ENCODE data around the gene ELP4.
"Not testable (repeated sequence)": the region's sequence is repeated elsewhere in the genome, so short reads cannot be mapped to it uniquely, and the experiment has no call there.

The ELP4 gene

DNA sequence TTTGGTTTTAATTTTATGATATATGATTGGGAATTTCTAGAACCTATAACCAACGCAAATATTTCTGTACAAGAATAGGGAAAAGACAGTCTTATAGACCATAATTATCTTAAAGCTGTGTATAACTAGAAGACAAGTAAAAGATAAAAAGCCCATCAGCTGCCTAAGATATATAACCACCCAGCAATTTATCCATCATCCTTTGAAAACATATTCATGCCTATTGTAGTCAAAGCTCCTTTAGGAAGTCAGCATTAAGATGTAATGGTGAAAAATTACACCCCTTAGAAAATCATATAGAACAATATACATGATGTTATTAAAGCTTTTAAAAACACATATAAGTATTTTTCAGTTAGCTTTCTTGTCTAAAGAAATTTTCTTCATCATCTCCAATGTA lies 46.4 kb downstream of the ELP4 start:
- no peak for DNase-seq

DNA sequence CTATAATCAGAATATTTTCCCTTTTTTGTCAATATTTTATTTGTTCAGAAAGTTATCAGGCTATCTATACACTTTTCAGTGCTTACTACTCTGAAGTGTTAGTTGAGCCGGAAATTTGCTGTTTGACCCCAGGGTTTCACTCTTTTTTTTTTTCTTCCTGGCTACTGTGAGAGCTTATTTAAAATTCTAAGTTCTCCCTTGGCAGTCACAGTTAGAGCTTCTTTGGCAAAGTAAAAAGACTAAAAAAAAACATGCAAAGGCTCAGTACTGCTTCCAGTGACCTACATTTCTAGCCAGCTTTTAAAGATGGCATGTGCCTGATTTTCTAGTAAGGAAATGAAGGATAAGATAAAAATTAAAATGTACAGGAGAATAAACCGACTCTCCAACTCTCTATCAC lies 48.4 kb downstream of the ELP4 start:
- no peak for DNase-seq

GRCh38 chr11:31560842-31561476 lies 51.4 kb downstream of the ELP4 start:
- DNase-seq = no peak

GRCh38 chr11:31564517-31564916 lies 55.0 kb downstream of the ELP4 start:
- not testable (repeated sequence) for DNase-seq

DNA sequence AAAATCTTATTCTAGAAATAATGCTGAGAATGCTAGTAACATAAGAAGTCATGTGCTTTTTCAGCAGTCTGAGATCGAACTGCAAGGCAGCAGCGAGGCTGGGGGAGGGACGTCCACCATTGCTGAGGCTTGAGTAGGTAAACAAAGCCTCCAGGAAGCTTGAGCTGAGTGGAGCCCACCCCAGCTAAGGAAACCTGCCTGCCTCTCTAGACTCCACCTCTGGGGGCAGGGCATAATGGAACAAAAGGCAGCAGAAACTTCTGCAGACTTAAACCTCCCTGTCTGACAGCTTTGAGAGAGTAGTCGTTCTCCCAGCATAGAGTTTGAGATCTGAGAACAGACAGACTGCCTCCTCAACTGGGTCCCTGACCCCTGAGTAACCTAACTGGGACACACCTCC lies 64.6 kb downstream of the ELP4 start:
- DNase-seq = not testable (repeated sequence)

DNA sequence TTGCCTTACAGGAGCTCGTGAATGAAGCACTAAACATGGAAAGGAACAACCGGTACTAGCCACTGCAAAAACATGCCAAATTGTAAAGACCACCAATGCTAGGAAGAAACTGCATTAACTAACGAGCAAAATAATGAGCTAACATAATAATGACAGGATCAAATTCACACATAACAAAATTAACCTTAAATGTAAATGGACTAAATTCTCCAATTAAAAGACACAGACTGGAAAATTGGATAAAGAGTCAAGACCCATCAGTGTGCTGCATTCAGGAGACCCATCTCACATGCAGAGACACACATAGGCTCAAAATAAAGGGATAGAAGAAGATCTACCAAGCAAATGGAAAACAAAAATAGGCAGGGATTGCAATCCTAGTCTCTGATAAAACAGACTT lies 66.2 kb downstream of the ELP4 start:
- not testable (repeated sequence) for DNase-seq

DNA sequence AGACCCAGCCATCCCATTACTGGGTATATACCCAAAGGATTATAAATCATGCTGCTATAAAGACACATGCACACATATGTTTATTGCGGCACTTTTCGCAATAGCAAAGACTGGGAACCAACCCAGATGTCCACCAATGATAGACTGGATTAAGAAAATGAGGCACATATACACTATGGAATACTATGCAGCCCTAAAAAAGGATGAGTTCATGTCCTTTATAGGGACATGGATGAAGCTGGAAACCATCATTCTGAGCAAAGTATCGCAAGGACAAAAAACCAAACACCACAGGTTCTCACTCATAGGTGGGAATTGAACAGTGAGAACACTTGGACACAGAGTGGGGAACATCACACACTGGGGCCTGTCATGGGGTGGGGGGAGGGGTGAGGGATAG lies 69.8 kb downstream of the ELP4 start:
- not testable (repeated sequence) for DNase-seq

DNA sequence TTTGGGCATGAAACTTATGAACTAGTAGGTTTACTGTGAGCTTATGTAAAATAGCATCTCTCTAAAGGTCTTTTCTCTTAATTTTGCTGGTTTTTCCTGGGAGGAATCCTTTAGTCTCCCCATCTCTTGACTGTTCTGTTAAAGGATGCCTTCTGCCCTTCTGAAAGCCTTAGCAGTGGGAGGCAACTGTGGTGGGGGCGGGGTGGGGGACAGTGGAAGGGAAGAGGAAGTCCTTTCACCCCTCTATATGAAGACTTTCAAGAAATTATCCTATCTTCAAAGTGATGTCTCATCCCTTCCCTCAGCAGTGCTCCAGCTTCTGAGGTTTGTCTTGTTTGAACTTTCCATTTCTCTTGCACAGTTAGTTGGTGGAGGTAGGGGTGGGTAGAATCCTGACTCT lies 73.1 kb downstream of the ELP4 start:
- no peak for DNase-seq

- no peak for DNase-seq
These were observed 88.9 kb downstream of the ELP4 start for GRCh38 chr11:31598454-31598853.

DNA sequence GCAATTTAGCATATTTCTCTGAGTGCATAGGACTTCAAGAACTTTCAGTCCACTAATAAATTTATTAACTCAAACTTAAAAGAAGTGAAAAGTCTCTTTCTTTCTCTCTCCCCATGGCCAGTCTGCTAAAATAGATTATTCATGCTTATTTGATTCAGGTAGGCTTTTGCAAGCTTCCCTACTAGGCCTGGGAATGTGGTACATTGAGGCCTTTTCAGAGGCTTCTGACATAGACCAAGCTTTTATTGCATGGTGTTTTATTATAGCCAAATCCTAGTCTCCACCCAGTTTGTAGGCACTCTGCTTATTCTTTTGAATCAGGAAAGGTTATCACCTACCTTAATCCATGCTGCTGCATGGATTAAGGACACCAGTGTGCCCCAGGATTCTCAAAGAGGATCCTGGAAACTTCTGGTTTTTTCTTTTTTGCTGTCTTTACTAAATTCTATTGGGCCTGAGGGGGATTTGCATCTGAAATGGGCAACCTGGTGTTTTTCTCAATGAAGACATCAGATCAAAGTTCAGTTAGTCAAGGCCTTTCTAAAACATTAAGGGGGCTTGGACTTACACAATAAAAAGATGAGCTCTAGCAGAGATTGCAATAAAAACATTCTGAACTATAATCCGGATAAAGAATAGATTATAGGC lies 92.2 kb downstream of the ELP4 start:
- no peak for DNase-seq

GRCh38 chr11:31606893-31607292 lies 97.3 kb downstream of the ELP4 start:
- no peak for DNase-seq

- DNase-seq = no peak
These were observed 98.3 kb downstream of the ELP4 start for GRCh38 chr11:31607914-31608313.

- DNase-seq = no peak
These were observed 99.4 kb downstream of the ELP4 start for GRCh38 chr11:31608995-31609394.

GRCh38 chr11:31610544-31610943 lies 101.0 kb downstream of the ELP4 start:
- no peak for DNase-seq

GRCh38 chr11:31617246-31617645 lies 107.7 kb downstream of the ELP4 start:
- no peak for DNase-seq

DNA sequence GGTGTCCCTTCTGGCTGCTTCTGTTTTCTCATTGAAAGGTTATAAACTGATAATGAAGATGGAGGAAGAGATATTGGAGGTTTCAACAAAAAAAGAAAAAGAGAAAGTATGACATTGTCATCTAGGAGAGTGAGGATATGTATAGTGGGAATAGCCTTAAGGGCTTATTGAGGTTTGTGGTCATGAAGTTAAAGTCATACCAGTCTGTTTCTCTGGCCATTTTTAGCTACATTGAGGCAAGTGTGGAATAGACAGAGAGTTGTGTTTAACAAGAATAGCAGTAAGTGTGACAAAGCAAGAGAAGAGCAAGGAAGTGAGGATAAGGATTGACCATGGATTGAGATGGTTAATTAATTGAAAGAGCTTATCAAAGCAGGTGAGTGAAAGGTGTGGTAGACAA lies 110.4 kb downstream of the ELP4 start:
- no peak for DNase-seq

GRCh38 chr11:31620434-31620833 lies 110.9 kb downstream of the ELP4 start:
- DNase-seq = no peak

DNA sequence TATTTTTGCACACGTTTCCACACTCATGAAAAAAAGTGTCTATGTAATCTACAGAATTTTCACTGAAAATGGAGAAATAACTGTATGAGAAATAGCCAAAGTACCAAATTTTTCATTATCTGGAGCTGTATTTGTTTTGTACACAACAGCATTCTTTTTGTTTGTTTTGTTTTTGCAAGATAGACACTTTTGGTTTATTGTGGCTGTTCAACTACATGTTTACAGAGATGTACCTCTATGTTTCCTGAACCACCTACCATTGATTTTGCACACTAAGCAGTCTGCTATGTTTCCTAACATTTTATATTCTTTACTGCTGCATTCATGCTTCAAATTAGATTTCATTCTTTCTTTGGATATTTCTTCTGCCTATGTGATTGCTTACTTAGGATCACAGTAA lies 116.3 kb downstream of the ELP4 start:
- no peak for DNase-seq

- peak; percentile 33 for DNase-seq
These were observed 118.5 kb downstream of the ELP4 start for GRCh38 chr11:31628111-31628510.

DNA sequence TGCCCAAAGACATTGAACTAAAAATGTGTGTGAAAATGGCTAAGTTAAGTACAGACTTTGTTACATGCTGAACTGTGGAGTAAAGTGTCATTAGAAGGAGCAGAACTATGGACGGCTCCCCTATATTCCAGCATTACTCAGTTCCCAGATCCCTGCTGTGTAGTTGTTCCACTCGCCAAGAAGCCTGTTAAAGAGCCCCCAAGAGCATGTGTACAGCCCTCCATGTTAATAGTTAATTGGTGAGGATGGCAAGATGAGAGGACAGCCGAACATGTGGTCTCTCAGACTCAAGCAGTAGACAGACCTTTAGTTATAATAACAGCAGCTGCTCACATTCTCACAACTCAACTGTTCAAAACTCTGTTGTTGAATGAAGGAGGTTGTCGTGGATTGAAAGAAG lies 127.4 kb downstream of the ELP4 start:
- no peak for DNase-seq

- DNase-seq = no peak
These were observed 131.0 kb downstream of the ELP4 start for GRCh38 chr11:31640611-31641010.

DNA sequence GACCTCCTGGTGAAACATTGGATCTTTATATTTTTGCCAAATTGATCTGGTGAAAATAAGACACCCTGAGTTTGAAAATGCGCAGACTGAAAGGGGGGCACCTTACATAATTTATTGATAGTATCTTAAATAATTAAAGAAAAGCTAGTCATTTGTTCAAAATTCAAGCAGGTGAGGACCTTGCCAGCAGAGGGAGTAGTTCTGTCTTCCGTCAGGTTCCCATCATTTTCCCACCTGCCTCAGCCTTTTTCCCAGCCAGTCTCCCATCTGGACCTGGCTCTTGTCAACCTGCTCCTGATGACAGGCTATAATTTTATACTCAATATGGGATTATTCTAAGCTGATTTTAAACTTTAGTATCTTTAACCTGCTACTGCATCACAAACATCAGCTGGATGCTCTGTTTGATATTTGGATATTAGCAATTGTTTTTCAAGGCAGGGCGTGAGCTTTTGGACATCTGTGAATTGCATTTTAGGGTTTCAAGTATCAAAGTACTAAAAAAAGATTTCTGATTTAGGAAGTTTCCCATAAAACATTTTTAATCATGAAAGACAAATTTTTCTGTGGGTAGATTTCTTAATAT lies 132.0 kb downstream of the ELP4 start:
- DNase-seq = peak; percentile 46

GRCh38 chr11:31643857-31644256 lies 134.3 kb downstream of the ELP4 start:
- no peak for DNase-seq

- no peak for DNase-seq
These were observed 136.2 kb downstream of the ELP4 start for GRCh38 chr11:31645747-31646146.

DNA sequence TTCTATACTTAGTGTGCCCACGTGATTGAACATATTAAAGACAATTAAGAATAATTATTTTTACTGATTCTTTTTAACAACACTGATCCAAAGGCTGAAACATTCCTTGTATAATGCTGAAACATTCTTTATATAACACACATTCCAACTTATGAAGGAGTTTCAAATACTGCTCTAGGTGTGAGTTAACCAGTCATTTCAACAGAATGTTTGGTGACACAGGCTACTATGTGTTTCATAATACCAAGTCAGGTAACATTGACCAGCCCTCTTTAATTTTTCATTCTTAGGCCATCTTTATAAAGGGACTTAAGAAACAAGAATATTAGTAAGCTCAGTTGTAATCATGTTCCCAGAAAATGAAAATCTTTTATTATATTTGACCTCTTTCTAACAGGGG lies 136.6 kb downstream of the ELP4 start:
- no peak for DNase-seq

Data from NCI-H1417 treated with DMSO at 0.1 percent for 48 hours (cell line).